Left cardiac atrium (tissue), 4 donors: ENCODE data around the gene HMGXB3. TPM values are rescaled to one million over a fixed set of nuclear protein-coding genes. Genes with fewer than 3 reads are reported as not detected.
"Not testable (repeated sequence)": the region's sequence is repeated elsewhere in the genome, so short reads cannot be mapped to it uniquely, and the experiment has no call there.

ENCODE experiments used
- ATAC-seq, 2 donors: fragments of 200-7000 bp; cut with Tn5 transposase; one replicate each; pipeline ENCODE4 v1.9.1; 2020; ENCODE audit warnings: mild to moderate bottlenecking in 2 of 2, moderate library complexity in 2 of 2
- DNase-seq: peaks from one replicate; pipeline ENCODE4 v3.0.0-alpha.2; 2020
- intact Hi-C, 2 donors: fragments of 100-400 bp; cut with DNase I; formaldehyde crosslinking; loops; one replicate each; pipeline versions ENCODE4 v1.14.1 to v1.15.1; 2022 to 2023
- total RNA-seq, 2 donors: library from RNA; stranded (reverse); fragmentation: NEBNext Ultra II Directional; extraction: Animal tissue kit (Norgen Biotek cat#: 25700); gene quantifications; one replicate each; pipeline ENCODE4 v1.2.1, GENCODE V29; 2021
- donor health status: DM: no; HTN: yes; CAD: no.
- donor health status: DM: no; HTN: yes; CAD: no; lungs with severe emphysema.
- donor health status: DM: yes; HTN: yes; CAD: no.
- donor health status: Dilated cardiomyopathy.

Gene HMGXB3
- total RNA-seq, 2 donors from 2014 or later, result 14.1 to 22.1 TPM

DNA sequence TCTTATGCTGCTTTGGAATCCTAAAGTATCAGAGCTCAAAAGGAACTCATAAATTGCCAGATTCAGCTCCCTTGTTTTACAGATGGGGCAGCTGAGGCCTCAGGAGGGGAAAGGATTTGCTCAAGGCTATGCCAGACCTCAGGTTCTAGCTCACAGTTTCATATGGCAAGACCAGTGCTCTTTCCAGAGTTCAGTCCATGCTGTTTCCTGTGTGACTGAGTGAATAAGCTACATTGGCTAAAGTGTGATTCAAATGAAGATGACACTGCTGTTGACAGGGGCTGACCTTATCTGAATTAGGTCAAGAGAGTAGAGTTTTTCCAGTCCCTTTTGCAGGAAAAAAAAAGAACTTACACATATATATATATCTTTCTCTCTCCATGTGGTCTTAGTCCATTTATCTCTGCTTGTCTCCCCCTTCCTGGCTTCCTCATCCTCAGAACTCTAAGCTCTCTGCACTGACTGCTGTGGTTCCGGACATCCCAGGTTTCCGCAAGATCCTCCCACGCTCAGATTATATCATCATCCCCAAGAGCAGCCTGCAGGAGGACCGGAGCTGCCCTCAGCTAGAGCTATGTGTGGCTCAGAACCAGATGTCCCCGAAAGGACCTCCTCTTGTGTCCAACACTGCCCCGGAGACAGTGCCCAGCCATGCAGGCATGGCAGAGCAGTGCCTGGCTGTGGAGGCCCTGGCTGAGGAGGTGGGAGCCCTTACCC lies 9.3 kb downstream of the HMGXB3 start:
- ATAC-seq, result peak in 1 of 2 donors; percentile 55
- no peak for DNase-seq
- intact Hi-C loops, result no loop called here

DNA sequence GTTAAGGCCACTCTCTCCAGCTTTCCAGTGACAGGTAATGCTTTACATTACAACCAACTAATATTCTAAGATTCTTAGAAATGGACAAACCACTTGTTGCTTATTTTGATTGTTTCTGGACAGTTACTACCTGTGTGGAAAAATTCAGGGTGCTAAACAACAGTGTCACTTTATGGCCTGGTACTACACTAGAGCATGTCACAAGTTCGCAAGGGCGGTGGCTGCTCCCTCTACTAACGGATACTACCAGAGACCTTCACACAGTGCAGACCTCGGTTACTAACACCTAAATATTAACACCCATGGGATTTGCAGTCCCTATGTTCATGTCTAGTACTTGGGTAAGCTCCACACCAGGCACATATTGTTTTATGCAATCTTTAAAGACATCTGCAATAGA lies 13.4 kb downstream of the HMGXB3 start:
- DNase-seq (no peak), ATAC-seq (peak in 1 of 2 donors; percentile 15)
- intact Hi-C loops, result no loop called here

DNA sequence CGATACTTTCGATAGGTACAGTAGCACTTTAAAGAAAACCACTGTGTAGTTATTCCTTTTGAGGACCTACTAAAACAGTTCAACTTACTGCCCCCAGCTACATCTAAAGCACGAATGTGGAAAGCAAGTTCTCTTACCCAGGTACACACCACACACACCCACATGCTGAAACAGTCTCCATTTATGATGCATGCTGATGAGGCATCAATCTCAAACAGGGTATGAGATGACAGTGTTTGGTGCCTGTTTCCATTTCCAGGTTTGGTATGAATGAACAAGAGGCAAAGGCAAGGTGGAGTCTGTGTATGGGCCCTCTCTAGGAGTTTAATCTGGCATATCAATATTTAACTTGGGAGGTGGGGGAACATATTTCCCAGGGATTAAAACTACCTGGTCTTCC lies 13.9 kb downstream of the HMGXB3 start:
- intact Hi-C loops, result no loop called here
- ATAC-seq (no peak), DNase-seq (no peak)

DNA sequence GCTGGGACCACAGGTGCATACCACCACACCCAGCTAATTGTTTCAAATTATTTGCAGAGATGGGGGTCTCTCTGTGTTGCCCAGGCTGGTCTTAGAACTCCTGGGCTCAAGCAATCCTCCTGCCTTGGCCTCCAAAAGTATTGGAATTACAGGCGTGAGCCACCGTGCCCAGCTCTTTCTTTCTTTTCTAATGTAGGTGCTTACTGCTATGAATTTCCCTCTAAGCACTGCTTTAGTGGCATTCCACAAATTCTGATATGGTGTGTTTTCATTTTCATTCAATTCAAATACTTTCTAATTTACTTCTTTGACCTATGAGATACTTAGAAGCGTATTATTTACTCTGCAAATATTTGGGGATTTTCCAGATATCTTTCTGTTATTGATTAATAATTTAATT lies 14.9 kb downstream of the HMGXB3 start:
- ATAC-seq, result no peak
- intact Hi-C loops, result no loop called here
- no peak for DNase-seq

DNA sequence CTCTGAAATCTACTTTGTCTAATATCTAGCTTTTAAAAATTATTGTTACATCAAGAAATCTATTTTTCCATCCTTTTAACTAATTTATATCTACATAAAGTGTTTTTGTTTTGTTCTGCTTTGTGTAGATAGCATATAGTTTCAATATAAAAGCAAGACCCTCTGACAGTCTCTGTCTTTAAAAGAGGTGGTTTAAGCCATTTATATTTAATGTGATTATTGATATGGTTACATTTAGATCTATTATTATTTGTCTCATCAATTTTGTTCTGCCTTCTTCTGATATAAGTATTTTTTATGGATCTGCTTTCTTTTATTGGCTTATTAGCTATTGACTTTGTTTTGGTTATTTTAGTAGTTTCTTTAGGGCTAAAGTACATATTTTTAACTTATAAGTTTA lies 16.0 kb downstream of the HMGXB3 start:
- intact Hi-C loops, result no loop called here
- ATAC-seq (no peak), DNase-seq (no peak)

DNA sequence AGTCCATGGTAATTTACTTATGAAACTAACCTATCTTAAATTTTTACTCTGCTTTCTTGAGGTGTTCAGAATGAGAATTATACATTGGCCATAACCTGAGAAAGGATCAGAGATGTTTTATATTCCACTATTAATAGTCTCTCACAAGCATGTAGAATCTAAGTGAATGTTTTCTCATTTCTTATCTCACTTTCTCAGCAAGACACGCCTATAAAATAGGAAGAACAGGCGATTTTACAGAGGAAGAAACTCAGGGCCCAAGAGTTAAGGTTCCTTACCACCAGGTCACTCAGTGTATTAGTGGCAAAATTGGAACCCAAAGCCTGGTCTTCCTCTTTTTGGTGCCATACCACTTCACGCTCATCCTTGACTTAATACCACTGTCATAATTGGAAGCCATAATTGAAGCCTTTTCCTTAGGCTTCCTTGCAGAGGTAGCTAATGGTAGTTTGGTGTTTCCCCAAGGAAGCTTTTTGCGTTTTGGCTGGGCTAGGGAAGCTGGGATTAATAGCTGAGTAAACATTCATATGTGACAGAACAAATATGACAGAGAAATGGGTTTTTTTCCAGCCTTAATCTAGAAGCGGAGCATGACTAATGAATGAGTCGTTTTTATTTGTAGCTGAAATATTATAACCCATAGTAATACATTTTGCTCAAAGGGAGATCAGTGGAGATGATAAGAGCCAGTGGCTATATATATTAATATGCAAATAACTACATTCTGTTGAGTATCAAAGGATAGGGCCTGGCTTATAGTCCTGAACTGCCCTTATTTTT lies 16.9 kb downstream of the HMGXB3 start:
- DNase-seq (no peak), ATAC-seq (no peak)
- intact Hi-C loops, result no loop called here

DNA sequence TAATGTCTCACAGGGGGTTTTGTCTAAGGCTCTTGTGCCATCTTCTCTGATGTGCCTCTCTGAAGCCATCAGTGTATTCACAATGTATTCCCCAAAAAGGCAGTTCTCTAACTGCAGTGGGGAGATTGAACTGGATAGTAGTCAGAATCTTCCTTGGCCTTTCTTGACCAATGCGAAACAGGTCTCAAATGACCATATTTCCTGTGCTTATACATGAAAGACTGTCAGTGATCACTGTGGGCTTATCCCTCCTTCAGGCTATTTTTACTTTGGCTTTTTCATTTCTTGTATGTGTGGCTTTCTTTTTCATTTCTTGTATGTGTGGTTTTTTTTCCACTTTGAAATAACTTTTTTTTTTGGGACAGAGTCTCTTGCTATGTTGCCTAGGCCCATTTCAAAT lies 19.7 kb downstream of the HMGXB3 start:
- DNase-seq (no peak), ATAC-seq (no peak)
- intact Hi-C loops, result loop anchor here in 1 of 2 donors (10.0 kb wide), 1 partner anchor 195 kb away; no protein-coding TSS in a partner anchor

DNA sequence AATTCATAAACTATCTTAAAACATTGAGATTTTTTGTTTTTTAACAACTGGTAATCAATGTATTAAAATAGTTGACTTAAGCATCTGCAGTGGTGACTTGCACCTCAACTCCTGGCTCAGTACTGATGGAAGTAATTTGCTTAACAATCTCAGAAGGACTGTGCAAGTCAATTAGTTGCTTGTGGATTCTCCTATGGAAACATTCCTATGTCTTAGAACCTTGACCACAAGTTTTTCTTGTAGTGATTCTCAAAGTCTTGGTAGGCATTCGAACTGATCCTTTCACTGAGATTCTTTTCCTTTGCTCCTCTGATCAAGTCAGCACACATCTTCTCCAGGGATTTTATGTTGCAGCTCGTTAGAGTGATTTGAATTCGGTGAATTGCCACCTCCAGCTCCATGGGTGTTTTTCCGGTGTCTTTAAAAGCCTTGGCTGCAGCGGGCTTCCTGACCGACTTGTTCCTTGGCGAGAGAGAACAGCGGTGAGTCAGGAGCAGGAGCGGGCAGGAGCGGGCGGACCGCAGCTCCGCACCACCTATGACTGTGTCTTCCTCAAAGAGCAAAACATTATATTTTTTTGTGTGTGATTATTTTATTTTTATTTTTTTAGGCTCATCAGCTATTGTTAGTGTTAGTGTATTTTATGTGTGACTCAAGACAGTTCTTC lies 21.1 kb downstream of the HMGXB3 start:
- DNase-seq (no peak), ATAC-seq (peak; percentile 36 to 39)
- intact Hi-C loops, result loop anchor here in 1 of 2 donors (10.0 kb wide), 1 partner anchor 193 kb away; no protein-coding TSS in a partner anchor

DNA sequence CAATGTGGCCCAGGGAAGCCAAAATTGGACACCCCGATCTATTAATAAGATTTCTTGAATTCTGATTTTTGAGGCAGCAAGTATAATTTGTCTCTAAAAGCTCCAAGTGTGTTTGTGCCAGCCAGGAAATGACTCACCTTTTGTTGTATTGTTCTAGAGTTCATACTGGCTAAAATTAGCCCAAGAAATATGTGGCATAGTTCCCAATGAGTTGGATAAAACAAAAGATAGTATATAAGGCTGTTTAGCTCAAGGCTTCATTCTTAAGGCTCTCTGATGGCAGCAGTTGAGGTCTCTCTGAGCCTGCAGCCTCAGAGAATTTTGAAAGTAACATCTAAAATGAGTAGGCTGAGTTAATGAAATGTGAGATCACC lies 21.6 kb downstream of the HMGXB3 start:
- DNase-seq, result no peak
- ATAC-seq, result peak; percentile 72 to 76
- intact Hi-C loops, result loop anchor here in 1 of 2 donors (10.0 kb wide), 1 partner anchor 193 kb away; no protein-coding TSS in a partner anchor

DNA sequence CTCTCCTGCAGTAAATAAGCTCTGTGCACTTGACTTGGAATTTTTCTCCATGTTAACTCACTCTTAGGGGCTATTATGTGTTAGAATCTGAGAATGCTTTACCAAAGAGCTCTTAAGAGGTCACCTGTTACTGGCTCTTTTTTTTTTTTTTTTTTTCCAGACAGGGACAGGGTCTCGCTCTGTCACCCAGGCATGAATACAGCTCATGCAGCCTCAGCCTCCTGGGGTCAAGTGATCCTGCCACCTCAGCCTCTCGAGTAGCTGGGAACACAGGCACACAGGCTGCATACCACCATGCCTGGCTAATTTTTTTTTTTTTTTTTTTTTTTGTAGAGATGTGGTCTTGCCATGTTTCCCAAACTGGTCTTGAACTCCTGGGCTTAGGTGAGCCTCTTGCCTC lies 22.1 kb downstream of the HMGXB3 start:
- intact Hi-C loops, result loop anchor here in 1 of 2 donors (10.0 kb wide), 1 partner anchor 192 kb away; no protein-coding TSS in a partner anchor
- DNase-seq (no peak), ATAC-seq (peak in 1 of 2 donors; percentile 66)

DNA sequence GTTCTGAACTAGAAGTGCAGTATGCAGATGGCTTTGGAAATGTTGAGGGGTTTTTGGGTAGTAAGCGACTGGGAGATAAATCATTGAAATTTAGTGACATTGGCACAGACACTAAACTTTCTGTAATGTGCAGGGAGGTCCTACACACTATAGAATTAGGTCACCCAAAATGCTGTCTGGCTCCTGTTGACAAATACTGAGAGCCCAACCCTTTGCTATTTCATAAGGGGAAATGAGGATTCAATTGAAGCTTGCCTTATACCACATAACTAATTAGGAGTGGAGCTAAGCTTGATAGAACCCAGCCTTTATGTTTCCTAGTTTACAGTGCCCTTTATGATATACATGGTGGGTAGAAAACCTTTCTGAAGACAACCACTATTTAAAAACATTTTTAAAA lies 22.6 kb downstream of the HMGXB3 start:
- ATAC-seq, result no peak
- DNase-seq, result no peak
- intact Hi-C loops, result loop anchor here in 1 of 2 donors (10.0 kb wide), 1 partner anchor 192 kb away; no protein-coding TSS in a partner anchor

DNA sequence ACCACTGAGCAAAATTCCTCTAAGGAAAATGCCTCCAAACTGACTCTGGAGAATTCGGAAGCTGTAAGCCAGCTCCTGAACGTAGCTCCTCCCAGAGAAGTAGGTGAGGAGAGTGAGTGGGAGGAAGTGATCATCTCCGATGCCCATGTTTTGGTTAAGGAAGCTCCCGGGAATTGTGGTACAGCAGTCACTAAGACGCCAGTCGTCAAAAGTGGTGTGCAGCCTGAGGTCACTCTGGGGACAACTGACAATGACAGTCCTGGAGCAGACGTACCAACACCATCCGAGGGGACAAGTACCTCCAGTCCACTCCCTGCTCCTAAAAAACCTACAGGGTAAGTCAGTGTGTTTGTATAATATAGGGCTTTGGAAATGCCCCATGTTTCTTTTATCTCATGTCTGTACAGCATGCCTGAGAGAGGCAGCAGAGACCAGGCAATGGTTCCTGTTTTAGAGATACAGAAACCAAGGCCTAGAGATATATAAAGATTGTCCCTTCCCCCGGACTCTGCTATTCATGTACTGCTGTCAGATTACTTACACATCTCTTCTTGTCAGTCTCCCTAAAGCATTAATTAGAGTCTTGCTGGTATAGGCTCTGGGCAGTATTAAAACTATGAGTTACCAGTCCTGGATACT lies 23.9 kb downstream of the HMGXB3 start:
- DNase-seq (no peak), ATAC-seq (peak; percentile 28 to 71)
- intact Hi-C loops, result loop anchor here in 1 of 2 donors (10.0 kb wide), 1 partner anchor 190 kb away; no protein-coding TSS in a partner anchor

DNA sequence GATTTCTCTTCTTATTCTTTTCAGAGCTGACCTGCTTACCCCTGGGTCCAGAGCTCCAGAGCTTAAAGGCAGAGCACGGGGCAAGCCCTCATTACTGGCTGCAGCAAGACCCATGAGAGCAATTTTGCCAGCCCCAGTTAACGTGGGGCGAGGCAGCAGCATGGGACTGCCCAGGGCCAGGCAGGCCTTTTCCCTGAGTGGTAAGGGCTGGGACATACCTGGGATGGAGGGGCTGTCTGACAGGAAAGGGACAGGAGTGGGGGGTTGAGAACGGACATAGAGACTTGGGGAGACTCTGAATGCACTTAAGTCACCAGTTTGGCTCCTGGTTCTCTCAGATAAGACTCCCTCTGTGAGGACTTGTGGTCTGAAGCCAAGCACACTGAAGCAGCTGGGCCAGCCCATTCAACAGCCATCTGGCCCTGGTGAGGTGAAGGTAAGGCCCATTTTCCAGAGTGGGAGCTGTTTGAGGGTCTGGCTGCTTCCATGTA lies 26.2 kb downstream of the HMGXB3 start:
- ATAC-seq (no peak), DNase-seq (no peak)
- intact Hi-C loops, result loop anchor here in 1 of 2 donors (10.0 kb wide), 1 partner anchor 188 kb away; no protein-coding TSS in a partner anchor

DNA sequence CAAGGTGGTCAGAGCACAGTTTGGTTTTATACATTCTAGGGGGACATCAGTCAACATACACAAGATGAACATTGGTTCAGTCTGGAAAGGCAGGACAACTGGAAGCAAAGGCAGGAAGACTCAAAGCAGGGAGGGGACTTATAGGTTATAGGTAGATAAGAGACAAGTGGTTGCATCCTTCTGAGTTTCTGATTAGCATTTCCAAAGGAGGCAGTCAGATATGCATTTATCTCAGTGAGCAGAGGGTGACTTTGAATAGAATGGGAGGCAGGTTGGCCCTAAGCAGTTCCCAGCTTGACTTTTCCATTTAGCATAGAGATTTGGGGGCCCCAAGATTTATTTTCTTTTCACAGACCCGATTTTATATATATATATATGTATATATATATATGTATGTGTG lies 27.5 kb downstream of the HMGXB3 start:
- intact Hi-C loops, result loop anchor here in 1 of 2 donors (10.0 kb wide), 1 partner anchor 187 kb away; no protein-coding TSS in a partner anchor
- ATAC-seq, DNase-seq: not testable (repeated sequence)

DNA sequence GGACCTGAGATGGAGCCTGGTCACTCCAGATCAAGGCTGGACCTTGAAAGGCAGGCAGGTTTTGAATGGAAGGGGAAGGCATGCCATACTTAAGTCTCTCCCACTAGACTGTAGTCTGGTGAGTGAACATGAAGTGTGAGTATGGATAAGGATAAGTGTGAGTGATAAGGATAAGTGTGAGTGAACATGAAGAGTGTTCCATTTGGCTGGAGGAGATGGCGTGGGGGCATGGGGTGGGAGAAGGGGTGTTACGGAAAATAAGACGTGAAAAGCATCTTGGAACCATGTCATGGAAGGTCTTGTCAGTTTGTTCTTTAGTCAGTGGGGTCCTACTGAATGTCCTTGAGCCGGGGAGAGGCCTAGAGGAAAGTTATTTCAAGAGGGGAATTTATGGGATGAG lies 32.8 kb downstream of the HMGXB3 start:
- intact Hi-C loops, result no loop called here
- peak in 1 of 2 donors; percentile 55 for ATAC-seq
- no peak for DNase-seq

DNA sequence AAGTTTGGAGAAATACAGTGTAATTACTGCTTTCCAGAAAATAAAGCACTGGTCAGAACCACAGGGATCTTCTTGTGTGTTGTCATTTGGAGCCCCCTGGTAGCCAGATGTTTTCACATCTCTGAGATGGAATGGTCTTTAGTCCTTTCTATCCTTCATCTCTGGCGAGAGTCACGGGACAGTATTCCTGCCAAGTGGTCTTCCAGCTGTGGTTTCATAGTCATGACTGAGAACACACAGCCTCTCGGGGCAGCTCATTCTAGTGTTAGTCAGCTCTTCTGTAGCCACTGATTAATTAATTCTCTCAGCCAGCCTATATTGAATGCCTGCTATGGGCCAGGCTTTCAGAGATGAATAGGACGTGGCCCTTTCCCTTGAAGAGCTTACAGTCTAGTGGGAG lies 34.1 kb downstream of the HMGXB3 start:
- DNase-seq, result no peak
- intact Hi-C loops, result no loop called here
- peak in 1 of 2 donors; percentile 30 for ATAC-seq

DNA sequence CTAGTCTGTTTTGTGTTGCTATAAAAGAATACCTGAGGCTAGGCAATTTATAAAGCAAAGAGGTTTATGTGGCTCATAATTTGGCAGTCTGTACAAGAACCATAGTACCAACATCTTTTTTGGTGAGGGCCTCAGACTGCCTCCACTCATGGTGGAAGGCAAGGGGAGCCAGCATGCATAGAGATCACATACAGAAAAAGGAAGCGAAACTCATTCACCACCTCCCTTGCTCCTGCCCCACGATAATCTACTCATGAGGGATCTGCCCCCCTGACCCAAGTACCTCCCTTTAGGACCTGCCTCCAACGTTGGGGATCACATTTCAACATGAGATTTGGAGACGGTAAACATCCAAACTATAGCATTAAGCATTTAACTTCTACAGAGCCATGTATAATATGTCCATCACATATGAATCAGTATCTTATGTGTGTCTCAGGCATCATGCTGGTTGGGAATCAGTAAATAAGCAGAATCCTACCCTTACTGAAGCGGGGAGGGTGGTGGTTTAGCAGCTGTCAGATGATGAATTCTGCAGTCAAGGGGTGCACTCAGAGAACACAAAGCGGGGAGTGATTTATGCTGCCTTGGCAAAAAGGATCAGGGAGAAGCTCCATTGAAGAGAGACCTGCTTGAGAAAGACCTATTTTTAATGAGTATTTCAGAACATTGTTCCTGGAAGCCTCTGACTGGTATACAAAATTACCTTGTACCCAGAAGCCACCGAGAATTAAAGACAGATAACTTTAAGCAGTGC lies 34.8 kb downstream of the HMGXB3 start:
- no peak for ATAC-seq
- no peak for DNase-seq
- intact Hi-C loops, result no loop called here

DNA sequence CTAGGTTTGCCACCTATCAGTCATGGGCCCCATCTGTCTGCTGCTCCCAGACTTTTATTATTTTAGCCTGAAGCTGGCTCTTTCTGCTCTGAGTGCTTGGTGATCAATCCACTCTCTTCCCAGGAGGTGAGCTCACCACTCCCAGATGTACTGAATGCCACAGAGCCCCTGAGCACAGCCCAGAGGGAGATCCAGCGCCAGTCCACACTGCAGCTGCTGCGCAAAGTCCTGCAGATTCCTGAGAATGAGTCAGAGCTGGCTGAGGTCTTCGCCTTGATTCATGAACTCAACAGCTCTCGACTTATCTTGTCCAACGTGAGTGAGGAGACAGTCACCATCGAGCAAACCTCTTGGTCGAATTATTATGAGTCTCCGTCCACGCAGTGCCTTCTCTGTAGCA lies 36.0 kb downstream of the HMGXB3 start:
- intact Hi-C loops, result no loop called here
- DNase-seq, result peak; percentile 60
- peak; percentile 91 to 98 for ATAC-seq
